GM10266 (cell line): ENCODE results near the gene MYO9A.
"Not testable (repeated sequence)": the region's sequence is repeated elsewhere in the genome, so short reads cannot be mapped to it uniquely, and the experiment has no call there.

Experiments
- DNase-seq: peaks from one replicate; pipeline ENCODE4 v3.0.0; 2012; ENCODE audit errors: extremely low spot score
- TF ChIP-seq, protein P1 (sequence below): IDR thresholded peaks from 2 replicates; pipeline ENCODE4 v1.5.1; 2012; ENCODE audit warnings: mild to moderate bottlenecking, low read depth; ENCODE audit not compliant: control insufficient read depth, insufficient read depth; ENCODE audit errors: missing control alignments

The MYO9A gene

DNA sequence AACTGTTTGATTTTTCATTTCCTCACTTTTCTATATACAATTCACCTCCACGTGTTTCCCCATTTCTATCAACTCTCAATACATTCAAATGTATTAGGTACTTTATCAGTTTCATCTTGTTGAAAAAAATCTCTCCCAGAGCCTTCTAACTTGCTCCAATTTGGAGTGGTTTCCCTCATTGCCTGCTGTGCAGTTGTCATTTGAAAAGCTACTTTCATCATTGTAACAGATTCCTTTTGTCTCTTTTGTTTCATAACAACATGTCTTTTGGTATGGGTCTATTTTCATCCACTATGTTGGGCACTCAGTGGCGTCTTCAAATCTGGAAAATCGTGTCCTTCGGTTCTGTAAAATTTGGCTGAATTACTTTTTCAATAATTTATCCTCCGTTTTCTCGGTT lies 232.6 kb downstream of the MYO9A start:
- no peak for DNase-seq

DNA sequence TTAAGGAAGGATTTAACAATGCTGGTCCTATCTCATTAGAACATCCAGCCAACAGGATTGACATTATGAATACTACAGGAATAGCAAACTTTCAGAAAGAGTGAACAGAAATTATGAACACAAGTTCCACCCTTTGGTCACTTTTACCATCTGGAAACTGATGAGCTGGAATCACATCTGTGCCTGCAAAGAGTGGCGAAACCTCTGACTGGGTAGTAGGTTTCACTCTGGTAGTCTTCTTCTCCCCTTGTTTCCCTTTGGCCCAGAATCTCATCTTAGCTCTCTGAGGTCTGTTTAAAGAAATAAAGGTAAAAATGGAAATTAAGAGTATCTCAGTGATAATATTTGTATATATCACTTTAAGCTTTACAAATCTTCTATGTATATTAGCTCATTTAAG lies 234.5 kb downstream of the MYO9A start:
- TF ChIP-seq, protein P1, sequence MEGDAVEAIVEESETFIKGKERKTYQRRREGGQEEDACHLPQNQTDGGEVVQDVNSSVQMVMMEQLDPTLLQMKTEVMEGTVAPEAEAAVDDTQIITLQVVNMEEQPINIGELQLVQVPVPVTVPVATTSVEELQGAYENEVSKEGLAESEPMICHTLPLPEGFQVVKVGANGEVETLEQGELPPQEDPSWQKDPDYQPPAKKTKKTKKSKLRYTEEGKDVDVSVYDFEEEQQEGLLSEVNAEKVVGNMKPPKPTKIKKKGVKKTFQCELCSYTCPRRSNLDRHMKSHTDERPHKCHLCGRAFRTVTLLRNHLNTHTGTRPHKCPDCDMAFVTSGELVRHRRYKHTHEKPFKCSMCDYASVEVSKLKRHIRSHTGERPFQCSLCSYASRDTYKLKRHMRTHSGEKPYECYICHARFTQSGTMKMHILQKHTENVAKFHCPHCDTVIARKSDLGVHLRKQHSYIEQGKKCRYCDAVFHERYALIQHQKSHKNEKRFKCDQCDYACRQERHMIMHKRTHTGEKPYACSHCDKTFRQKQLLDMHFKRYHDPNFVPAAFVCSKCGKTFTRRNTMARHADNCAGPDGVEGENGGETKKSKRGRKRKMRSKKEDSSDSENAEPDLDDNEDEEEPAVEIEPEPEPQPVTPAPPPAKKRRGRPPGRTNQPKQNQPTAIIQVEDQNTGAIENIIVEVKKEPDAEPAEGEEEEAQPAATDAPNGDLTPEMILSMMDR = no peak
- no peak for DNase-seq

More for the DNA sequence above, 232.6 kb downstream of the MYO9A start:
- TF ChIP-seq, protein P1 = no peak

DNA sequence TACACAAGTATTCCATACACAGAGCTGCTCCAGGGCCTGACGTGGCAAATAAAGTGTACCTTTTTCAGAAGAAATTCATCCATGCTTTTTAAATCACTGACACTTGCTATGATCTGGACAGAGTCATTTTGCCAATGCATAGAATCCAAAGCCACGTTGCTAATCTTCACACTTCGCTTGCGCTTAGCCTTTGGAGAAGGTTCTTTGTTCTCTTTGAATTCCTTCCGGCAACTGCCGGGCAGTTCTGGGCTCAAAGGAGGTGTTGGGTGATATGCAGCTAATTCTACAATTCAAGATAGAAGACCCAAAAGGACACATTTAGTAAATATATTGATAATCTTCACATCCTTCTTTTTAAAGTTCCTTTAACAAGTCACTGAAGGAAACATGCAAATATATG lies 237.7 kb downstream of the MYO9A start:
- TF ChIP-seq, protein P1 = no peak
- no peak for DNase-seq

DNA sequence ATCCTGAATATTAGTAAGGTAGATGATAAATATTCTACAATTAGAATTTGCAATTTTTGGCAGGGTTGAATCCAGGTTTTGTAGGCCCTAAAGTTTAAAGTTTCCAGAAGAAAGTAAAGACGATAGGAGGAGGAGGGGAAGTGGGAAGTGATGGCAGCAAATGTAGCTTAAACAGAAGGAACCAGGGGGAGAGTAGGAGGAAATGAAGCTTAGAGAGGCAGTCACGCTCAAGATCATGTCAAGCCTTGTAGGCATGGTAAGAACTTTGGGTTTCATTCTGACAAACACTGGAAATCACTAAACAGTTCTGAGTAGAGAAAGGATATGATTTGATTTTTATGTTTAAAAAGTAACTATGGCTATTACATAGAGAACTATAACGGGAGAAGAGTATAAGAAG lies 243.7 kb downstream of the MYO9A start:
- TF ChIP-seq, protein P1 = no peak
- DNase-seq = no peak

DNA sequence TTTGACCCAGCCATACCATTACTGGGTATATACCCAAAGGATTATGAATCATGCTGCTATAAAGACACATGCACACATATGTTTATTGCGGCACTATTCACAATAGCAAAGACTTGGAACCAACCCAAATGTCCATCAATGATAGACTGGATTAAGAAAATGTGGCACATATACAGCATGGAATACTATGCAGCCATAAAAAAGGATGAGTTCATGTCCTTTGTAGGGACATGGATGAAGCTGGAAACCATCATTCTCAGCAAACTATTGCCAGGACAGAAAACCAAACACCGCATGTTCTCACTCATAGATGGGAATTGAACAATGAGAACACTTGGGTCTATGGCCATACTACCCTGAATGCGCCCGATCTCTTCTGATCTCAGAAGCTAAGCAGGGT lies 259.7 kb downstream of the MYO9A start:
- not testable (repeated sequence) for DNase-seq

DNA sequence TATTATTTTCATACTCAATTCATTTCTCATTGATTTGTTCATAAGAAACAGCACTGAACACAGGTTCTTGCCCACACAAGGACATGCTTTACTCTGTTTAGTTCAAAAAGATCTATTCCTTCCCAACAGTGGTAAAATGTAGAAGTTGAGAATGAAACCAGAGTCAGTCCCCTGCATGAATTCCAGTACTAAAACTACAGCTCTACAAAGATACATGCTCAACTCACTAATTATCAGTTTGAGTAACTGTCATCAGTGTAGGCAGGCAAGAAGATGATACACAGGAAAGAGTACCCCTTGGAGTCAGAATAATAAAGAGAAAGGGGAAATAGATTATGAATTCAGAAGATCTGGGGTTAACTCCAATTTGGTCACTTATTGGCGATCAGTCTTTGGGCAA lies 264.4 kb downstream of the MYO9A start:
- no peak for DNase-seq
- TF ChIP-seq, protein P1 = no peak

DNA sequence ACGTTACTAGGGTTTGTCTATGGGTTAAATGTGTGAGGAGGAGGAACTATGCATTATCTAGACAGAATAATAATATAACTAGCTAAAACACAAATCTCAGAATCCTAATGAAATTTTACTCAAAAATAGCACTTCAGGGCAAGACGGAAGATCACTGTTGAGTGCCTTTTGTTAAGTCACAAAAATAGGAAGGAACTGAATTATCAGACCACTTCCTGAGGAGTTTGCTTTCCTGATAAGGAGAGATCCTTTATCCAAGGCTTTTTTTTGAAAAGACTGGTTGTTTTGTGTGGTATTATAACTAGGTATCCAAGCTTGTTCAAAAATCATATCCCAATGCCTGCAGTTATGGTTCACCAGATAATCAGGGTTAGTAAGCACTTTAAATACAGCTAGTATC lies 273.0 kb downstream of the MYO9A start:
- DNase-seq = no peak
- TF ChIP-seq, protein P1 = no peak

DNA sequence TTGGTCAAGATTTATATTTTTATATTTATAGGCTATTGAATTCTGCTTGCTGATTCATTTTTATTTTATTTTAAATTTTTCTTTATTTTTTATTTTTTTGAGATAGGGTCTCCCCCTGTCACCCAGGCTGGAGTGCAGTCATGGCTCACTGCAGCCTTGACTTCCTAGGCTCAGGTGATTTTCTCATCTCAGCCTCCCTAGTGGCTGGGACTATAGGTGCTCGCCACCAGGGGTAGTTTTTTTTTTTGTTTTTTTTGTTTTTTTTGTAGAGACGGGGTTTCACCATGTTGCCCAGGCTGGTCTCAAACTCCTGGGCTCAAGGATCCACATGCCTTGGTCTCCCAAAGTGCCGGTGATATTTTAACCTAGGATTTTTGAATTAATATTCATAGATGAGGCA lies 276.4 kb downstream of the MYO9A start:
- DNase-seq = no peak
- TF ChIP-seq, protein P1 = no peak
